Fibroblast of peridontal ligament (primary cell): Measurements from ENCODE around the gene DUOXA2.

ENCODE experiments used
- DNase-seq: peaks from one replicate; pipeline ENCODE4 v3.0.0-alpha.2; 2010; ENCODE audit errors: extremely low read depth

The DUOXA2 gene

GRCh38 chr15:45136378-45136764 is 22.2 kb downstream of the DUOXA2 start:
- DNase-seq = no peak

GRCh38 chr15:45137703-45138102 is 23.6 kb downstream of the DUOXA2 start:
- DNase-seq = no peak

GRCh38 chr15:45138814-45139765 is 25.0 kb downstream of the DUOXA2 start:
- DNase-seq = no peak

GRCh38 chr15:45139770-45140169 is 25.6 kb downstream of the DUOXA2 start:
- DNase-seq = no peak

- no peak for DNase-seq
These were observed 26.6 kb downstream of the DUOXA2 start for GRCh38 chr15:45140557-45141250.

- no peak for DNase-seq
These were observed 27.3 kb downstream of the DUOXA2 start for GRCh38 chr15:45141386-45141785.

- DNase-seq = no peak
These were observed 28.9 kb downstream of the DUOXA2 start for GRCh38 chr15:45143056-45143455.

- DNase-seq = no peak
These were observed 29.8 kb downstream of the DUOXA2 start for GRCh38 chr15:45143946-45144345.

GRCh38 chr15:45144775-45145174 is 30.6 kb downstream of the DUOXA2 start:
- DNase-seq = no peak

- no peak for DNase-seq
These were observed 32.3 kb downstream of the DUOXA2 start for GRCh38 chr15:45146405-45146804.

- no peak for DNase-seq
These were observed 33.5 kb downstream of the DUOXA2 start for GRCh38 chr15:45147606-45148005.

- DNase-seq = no peak
These were observed 34.2 kb downstream of the DUOXA2 start for GRCh38 chr15:45148076-45149059.

- no peak for DNase-seq
These were observed 34.9 kb downstream of the DUOXA2 start for GRCh38 chr15:45149060-45149459.

GRCh38 chr15:45150481-45150880 is 36.4 kb downstream of the DUOXA2 start:
- DNase-seq = no peak

- DNase-seq = no peak
These were observed 36.9 kb downstream of the DUOXA2 start for GRCh38 chr15:45150997-45151396.

- no peak for DNase-seq
These were observed 38.1 kb downstream of the DUOXA2 start for GRCh38 chr15:45151998-45152828.

GRCh38 chr15:45155739-45156138 is 41.6 kb downstream of the DUOXA2 start:
- no peak for DNase-seq

- peak; percentile 67 for DNase-seq
These were observed 42.8 kb downstream of the DUOXA2 start for GRCh38 chr15:45156744-45157455.

GRCh38 chr15:45157974-45158373 is 43.8 kb downstream of the DUOXA2 start:
- DNase-seq = peak; percentile 91

GRCh38 chr15:45161666-45162065 is 47.5 kb downstream of the DUOXA2 start:
- no peak for DNase-seq
